CD4-positive, alpha-beta T cell treated with Interferon gamma for 1 hour (primary cell): ENCODE results near the gene TIPARP.

ENCODE experiments used
- DNase-seq: peaks from one replicate; pipeline ENCODE4 v3.0.0-alpha.2; 2020

TIPARP gene

DNA sequence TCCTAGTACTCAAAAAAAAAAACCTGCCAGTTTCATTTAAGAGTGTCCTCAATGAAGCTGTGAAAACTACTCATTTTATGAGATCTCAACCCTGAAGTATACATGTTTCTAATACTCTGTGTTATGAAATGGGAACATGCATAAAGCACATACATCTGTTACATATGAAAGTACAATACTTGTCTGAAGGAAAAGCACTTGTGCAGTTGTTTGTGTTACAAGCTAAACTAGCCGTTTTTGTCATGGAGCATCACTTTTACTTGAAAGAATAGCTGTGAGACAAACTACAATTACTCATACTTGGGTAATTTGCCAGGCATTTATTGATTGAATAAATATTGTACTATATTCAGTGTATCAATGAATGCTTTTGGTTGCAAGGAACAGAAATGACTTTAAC, 72.7 kb downstream of the TIPARP start:
- no peak for DNase-seq

DNA sequence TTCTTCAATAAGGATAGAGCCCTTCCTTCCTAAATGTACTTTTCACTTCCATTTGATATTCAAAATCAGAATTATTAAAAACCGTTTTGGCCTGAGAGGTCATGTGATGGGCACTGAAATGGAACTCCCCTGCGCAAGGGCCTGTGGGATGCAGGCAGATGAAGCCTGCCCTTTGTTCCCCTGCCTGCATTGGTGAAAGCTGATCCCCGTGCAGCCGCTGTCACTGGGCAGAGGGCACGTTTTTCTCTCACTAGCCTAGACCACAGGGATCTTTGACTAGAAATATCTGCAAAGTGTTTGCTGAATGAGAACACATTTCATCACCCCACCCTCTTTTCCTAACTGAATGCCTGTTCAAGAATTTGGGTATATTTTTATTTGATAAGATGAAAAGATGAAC, 74.9 kb downstream of the TIPARP start:
- no peak for DNase-seq

DNA sequence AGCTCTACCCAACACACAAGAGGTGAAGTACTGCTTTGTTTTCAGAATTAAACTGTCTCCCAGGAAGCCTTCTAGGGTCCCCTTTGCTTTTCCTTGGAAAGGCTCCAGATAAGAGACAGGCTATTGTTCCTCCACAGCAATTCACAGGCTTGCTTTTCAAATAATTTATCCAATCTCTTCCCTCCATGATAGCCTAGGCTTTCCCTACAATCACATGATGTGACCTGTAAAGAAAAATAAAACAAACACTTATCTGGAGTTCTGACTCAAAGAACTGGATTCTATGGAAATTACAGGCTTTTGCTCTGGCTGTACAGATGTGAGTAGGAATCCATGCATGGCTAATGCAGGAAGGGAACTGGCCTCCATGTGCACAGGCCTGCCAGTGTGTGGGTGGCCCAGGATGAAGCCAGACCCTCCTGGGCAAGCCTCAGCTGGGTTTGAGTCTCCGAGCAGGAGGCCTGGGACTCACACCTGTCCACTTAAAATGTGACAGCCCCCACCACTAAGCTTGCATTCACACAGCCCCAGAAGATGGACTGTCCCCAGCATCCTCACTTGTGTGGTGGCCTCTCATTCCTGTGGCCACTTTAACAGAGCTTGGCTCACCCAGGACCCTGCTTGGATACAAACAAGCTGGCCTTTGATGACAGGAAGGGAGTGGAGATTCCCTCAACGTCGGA, 75.9 kb downstream of the TIPARP start:
- DNase-seq, result no peak

GRCh38 chr3:156750874-156751245, 76.5 kb downstream of the TIPARP start:
- no peak for DNase-seq

- DNase-seq, result no peak
Observed at GRCh38 chr3:156751461-156752025, 77.2 kb downstream of the TIPARP start.
